NCI-H2171 (cell line): Measurements from ENCODE around the gene BGN.
A peak's percentile ranks its signal among the peaks of the same experiment; 100 is the strongest.

Experiments
- DNase-seq: peaks from one replicate; lab custom pipeline; 2025; lab: John Stamatoyannopoulos, UW

BGN gene

DNA sequence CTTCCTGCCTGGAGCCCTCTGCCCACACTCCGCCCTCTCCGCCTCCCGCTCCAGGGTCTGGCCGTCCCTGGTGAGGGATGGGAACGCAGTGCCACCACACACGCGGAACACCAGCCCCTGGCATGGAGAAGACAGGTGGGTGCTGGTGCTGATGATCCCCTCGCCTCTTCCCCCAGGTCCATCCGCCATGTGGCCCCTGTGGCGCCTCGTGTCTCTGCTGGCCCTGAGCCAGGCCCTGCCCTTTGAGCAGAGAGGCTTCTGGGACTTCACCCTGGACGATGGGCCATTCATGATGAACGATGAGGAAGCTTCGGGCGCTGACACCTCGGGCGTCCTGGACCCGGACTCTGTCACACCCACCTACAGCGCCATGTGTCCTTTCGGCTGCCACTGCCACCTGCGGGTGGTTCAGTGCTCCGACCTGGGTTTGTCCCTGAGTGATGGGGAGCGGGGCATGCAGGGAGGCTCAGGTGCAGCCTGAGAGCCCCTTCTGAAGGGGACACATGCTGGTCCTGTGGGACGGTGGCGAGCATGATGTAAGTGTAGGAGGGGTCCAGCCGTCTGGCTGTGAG, 9.8 kb downstream of the BGN start:
- no peak for DNase-seq

DNA sequence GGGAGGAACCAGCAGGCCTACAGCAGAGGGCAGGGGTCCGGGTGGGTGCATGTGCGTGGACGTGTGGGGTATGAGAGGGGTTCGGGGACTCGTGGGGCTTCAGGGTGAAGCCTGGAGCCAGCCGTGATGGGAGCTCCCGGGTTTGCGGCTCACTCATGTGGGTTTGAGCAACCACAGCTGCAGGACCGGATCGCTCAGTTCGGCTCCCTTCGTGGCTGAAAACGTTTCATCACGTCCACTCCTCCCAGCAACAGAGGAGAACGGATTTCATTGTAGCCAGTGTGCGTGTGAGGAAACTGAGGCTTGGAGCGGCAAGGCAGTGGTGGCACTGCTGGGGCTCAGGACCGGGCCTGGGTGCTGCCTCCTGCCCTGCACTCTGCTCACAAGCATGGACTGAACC, 10.6 kb downstream of the BGN start:
- no peak for DNase-seq

DNA sequence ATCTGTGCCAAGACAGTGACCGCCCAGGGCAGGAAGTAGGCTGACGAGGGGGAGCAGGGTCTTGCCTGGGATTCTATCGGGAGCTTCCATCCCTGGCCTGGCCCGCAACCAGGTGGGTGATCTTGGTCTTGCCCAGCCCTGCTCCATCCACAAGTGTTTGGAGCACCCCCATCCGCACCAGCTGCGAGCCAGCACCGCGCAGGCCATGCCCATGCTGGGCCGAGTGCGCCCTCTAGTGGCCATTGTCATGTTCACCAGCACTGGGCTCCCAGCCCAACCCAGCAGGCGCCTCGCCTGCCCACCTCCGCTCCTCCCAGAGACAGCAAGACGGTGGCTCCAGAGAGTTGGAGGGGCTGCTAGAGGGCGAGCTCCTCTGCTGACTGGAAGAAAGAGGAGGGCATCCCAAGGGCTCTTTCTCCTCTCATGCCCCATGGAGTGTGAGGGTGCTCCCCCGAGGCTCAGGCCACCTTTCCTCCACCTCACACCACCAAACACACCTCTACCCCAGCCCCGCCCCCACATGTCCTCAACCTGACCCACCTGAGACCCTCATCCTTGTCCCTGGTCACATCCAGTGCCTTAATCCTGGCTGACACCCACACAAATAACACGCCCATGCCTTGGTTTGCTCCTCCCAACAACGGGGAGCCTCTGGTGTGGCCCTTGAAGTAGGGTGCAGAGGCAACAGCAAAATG, 12.9 kb downstream of the BGN start:
- DNase-seq: peak; percentile 44

DNA sequence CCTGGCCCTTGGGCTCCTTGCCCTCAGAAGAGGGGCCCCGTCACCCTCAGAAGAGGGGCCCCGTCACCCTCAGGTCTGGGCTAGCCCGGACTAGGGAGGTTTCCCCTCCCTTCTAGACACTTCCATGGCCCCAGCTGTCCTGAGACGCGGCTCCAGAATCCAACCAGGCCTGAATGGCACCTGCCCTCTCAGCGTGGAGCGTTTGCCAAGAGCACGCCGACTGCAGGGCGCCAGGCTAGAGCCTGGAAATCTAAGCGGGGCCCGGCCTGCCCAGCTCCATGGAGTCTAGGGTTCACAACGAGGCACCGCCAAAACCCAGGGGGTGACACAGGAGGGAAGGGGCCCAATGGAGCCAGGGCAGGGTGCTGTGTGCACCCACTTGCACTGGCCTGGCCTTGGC, 14.8 kb downstream of the BGN start:
- DNase-seq: no peak

DNA sequence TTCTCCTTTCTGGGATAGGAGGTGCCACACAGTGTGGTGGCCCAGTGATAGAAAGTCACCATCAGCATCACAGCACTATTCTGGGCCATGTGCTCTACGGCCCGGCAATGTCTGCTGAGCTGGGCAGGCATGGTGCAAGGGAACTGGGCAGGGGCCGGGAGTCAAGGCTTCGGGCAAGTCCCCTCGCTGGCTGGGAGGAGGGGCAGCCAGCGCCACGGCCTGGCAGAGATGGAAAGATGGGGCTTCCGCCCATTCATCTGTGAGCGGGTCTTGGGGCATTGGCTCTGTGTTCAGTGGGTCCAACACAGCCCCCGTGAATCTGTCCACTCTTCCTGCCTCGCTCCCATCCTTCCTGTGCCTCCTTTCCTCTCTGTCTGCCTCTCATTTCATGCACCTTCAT, 15.6 kb downstream of the BGN start:
- no peak for DNase-seq

DNA sequence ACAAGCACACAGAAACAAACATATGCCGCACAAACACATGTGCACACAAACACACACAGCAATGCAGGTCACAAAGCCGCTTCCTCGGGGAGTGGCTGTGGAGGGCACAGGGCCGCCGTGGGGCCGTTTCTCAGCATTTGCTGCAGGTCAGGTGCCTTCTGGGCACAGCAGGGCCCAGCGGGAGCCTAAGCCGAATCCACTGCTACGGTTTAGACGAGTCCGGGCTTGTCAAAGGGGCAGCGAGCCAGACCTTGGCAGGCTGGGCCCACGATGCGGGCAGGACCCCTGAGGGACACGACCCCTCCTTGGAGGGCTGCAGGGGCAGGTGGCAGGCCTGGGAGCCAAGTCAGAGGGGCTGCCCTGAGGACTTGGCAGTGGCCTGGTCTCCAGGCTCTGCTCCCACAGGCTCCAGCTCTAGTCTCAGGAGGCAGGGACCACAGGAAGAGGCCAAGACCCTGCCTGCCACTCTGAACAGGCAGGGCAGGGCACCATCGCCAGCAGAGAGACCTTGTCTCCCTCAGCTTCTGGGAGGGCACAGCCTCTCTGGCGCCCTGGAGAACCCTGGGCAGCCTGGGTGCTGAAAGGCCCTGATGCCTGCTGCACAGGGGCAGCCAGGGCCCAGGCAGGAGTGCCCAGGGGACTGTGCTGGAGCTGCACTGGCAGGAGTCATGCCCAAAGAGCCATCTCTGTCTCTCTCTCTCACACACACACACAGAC, 17.2 kb downstream of the BGN start:
- no peak for DNase-seq

DNA sequence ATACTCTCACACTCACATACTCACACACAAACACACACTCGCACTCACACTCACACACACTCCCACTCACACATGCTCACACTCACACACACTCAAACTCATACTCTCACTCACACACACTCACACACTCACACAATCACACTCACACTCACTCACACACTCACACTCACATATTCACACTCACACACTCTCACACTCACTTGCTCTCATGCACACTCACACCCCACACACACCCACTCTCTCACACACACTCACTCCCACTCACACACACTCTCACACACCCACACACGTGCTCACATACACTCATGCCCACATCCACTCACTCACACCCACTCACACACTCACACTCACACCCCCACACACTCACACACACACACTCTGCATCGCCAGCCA, 17.7 kb downstream of the BGN start:
- DNase-seq: no peak

DNA sequence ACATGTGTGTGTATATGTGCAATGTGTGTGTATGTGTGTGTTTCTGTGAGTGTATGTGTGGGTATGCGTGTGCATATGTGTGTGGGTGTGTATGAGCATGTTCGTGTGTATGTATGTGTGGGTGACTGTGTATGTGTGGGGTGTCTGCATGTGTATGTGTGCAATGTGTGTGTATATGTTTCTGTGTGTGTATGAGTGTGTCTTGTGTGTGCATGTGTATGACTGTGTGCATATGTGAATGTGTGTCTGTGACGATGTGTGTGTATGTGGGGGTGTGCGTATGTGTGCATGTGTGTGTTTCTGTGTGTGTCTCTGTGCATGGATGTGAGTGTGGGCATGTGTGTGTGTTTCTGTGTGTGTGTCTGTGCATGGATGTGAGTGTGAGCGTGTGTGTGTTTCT, 18.5 kb downstream of the BGN start:
- DNase-seq: no peak

DNA sequence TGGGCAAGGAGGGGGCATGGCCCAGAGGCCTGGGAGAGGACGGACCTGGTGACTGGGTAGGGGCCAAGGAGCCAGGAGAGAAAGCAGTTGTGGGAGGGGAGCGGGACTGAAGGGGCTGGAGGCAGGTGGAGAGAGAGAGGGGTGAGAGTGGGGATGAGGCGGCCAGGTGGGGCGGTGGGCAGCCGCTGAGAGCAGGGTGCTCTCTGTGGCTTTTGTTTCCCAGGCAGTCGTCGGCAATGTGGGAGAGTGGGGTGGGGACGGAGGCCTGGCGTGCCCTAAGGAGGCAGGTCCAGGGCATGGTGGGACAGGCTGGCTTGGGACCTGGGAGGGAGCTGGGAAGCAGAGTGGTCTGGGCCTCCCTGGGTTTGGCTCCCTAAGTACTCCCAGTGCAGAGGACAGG, 19.5 kb downstream of the BGN start:
- no peak for DNase-seq

DNA sequence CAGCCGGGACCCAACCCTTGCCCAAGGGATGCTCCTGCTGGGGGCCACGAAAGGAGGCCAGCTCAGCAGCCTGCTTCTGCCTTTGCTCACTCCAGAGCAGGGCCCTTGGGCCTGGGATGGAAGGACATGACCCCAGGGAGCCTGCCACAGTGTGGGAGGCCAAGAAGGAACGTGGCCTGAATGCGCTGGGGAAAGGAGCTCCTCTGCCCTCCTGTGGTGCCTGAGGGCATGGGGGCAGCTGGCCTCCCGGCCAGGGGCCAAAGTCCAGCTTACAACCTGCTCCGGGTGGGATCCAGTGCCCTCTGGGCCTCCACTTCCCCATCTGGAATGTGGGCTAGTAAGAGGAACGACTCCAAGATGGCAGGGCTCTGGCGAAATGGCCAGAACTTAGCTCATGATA, 20.7 kb downstream of the BGN start:
- no peak for DNase-seq

DNA sequence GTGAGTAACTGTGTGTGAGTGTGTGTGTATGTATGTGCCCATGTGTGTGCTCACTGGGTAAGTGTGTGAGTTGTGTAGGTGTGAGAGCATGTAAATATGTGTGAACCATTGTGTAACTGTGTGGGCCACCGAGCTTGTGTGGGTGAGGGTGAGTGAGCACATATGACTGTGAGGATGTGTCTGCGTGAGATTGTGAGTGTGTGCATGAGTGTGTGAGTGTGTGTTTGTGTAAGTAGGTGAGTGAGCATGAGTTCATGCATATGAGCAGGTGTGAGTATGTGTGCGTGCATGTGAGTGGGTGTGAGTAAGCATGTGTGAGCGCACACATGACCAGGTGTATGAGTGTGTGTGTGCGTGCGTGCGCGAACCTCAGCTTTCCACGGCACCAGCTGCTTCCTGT, 21.3 kb downstream of the BGN start:
- DNase-seq: no peak

DNA sequence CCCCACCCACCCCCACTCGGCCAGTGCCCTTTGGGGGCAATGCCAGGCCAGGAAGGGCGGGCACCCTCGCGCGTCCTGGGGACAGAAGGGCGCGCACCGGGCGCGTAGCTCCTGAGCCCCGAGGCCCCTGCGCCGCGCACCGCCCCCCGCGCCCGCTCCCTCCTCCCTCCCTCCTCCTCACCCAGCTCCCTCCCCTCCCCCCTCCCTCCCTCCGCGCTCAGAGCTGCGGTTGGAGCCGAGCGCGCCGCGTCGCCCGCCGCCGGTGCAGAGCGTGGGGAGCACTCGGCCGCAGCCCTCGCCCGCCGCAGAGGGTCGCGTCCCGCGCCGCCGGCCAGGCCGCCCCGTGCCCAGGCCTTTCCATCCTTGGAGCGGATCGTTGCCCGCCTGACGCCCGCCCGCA, 22.6 kb downstream of the BGN start, which contains the start of gene ATP2B3:
ATP2B3 (plus strand) TSS at position 220 of the 400 bp plus-strand sequence. CDS start 18,606 bp downstream, outside the sequence.
- DNase-seq: no peak

DNA sequence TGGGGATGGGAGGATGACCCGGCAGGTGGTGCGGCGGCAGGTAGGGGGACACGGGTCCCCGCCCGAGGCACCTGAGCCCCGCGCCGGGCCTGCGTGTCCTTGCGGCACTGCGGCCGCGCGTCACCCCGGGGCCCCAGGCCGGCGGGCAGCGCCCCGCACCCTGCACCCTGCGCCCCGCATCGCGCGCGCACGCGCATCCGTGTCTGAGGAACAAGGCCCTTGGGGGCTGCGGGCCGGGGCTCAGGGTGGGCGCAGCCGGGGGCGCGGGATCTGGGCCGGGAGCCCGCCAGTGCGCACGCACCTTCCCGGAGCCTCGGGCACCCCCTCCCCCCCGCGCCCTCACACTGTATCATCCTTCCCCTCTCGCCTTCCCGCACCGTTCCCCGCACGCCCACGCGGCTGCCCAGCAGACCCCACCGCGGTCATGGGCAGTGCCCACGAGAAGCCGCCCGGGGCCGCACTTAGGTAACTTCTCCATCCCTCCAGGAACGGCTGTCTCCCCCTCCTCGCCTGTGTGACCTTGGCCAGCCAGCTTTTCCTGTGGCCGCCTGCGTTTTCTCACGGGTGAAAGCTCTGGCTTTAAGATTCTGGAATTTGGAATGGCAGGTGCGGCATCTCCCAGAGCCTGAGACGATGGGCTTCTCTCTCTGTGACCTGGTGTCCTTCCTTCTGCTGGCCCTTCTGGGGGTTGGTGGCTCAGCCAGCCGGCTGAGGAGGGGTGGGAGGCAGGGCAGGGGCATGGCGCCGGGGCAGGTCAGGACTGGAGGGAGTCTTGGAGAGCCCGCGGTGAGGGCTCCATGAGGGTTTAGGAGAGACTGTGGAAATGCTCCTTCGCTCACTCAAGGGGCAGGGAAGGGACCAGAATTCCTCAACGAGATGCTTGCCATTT, 23.4 kb downstream of the BGN start:
- no peak for DNase-seq

DNA sequence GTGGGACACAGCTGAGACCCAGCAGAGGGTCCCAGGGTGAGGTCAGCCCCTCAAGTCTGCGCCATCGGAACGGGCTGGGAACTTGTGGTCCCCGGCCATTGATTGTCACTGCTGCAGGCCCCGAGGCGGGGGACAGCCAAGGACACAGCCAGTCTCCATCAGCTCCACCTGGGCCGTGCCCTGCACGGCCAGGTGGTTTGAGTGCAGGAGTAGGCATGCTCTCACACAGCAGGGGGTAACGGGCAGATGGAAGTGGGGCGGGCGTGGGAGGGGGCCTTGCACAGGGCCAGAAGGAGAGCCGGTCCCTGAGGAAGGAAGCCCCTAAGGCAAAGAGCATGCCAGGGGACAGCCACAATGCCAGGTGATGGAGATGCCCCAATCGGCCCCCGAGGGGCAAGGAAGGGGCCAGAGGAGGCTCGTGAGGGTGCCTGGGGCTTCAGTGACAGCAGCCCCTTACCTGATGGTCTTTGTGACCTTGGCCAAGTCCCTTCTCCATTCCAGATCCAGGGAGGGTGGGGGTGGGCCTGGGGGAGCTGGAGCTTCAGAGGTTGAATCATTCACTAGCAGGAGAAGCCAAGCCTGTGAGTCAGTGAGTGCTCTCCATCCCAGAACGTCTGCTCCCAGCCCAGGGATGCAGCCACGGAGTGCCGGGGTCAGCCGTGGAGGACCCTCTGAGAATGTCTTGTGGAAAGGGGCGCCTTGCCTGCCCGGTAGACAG, 24.9 kb downstream of the BGN start:
- DNase-seq: no peak

DNA sequence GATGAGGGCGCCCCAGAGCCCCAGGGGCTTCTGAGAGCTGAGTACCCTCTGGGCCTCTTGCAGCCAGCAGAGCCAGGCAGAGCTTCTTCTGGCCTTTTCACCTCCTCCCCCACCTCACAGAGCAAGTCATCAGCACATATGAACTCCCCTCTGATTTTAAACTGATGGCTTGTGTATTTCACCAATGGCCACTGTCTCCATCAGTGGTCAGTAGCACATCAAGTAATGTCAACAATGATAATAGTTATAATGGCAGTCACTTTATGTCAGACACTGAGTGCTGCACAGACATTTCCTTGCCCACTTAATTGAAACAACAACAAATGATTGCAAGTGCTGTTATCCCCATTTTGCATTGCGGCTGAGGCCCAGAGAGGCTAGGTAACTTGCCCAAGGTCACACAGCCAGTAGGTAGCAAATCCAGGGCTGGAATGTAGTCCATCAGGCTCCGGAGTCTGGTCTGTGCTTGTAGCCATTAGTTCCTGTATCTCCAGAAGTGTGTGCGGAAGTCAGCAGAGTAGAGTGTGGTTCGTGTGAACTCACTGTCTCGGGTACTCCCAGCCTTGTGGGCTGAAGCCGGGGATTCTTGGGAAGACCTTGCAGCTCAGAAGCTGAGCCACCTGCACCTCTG, 25.6 kb downstream of the BGN start:
- no peak for DNase-seq

DNA sequence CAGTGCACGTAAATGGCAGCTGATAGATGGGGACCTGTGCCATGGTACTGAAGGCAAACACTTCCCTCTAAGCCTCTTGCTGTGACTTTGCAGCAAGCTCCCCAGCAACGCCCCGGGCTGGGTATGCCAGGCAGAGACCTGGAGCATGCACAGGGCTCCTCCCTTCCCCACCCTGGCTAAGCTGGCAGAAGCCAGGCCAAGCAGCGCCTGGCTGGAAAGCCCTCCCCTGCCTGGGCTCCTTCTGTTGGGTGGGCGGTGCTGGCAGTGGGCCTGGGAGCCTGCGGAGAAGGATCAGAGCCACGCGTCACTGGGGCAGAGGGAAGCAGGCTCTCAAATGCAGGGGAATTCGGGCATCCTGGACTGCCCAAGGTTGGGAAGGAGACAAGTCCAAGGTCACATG, 26.3 kb downstream of the BGN start:
- DNase-seq: peak; percentile 40

DNA sequence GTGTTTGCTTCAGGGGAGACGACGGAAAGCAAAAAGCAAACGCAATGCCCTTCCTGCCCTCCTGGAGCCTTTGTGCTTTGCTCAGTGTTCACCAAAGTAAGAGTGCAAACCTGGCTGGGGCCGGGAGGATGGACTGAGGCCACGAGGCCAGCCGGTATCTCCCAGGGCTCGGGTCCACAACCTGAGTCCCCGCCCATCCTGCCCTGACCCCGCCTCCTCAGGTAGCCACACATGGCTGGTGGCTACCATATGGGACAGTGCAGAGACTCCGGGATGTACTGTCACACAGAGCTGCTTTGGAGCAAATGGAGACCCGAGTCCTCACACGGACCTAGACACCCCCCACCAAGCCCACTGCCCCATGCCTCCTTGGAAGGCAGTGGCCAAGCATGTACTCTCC, 27.5 kb downstream of the BGN start:
- DNase-seq: no peak

DNA sequence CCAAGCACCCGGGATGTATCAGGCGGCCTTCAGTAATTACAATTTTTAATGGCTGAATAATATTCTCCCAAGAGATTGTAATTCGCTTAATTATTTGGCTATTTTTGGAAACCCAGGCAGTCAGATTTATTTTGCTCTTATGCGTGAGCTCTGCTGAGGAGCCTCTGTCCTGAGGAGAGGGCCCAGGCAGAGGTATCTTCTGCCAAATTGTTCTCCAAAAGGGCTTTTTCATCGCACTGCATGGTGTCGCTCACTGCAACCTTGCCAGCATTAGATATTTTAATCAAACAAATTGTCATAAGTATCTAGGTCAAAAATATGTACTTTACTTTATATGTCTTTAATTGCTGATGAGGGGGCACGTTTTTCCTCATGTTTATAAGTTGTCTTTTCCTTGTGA, 28.5 kb downstream of the BGN start:
- no peak for DNase-seq

DNA sequence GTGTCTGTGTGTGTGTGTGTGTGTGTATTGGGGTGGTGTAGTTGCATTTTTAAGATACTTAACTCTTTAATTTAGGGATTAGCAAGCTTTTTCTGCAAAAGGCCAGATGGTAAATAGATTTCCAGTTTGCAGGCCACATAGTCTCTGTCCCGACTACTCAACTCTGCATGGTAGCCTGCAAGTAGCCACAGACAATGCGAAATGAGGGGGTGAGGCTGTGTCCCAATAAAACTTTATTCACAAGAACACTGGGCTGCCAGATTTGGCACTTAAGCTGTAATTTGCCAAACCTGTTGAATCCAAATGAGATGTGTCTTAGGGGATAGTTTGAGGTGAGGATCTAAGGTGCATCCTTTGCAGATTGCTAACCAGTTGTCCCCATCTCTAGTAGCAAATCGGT, 29.5 kb downstream of the BGN start:
- no peak for DNase-seq

DNA sequence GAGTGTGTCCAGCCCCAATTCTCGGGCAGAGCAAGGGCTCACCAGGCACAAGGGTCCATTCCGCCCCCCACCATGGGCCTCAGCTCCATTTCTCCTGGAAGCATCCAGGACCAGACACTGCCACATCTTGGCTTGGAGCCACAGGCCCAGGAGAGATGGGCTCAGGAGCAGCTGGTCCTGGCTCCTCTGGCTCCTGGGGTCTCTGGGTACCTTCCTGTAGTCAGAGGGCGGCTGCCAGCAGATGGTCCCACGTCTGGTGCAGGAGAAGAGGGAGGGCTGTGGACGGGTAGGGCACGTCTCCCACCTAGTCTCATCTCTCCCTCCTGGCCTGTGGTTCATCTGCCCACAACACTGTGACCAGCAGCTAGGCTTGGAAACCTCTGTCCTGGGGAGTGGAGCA, 30.7 kb downstream of the BGN start:
- DNase-seq: peak; percentile 42

DNA sequence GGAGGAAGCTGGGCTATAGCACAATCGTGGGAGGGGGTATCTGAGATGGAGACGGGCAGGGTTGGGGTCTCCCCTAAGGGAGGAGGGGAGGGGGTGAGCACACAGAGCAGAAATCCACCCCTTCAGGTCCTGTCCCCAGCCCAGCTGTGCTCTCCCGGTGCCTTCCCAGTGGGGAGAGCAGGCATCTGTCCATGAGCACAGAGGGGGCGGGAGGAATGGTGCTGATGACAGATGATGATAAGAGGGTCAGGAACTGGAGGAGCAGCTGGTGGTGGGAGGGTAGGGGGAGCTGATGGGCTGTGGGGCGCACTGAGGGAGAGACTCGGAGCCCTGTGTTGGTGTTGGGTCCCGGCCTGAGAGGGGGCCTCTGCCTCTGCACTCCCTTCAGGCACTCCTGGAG, 31.3 kb downstream of the BGN start:
- peak; percentile 67 for DNase-seq
